Thyroid gland (tissue), 4 donors: ENCODE data around the gene TRIM46. TPM values are rescaled to one million over a fixed set of nuclear protein-coding genes. Genes with fewer than 3 reads are reported as not detected.

Experiments used
- DNase-seq, 2 donors: peaks; one replicate each; pipeline ENCODE4 v3.0.0-alpha.2; 2019
- H3K27ac ChIP-seq, 3 donors: fragments of 200-600 bp; sonication (generic); 1 replicate in 2 of 3; 2 replicates in 1 of 3; pipeline ENCODE4 v1.5.1; 2016 to 2019; ENCODE audit warnings: mild to moderate bottlenecking in 1 of 3, moderate library complexity in 1 of 3
- H3K27me3 ChIP-seq: fragments of 200-600 bp; sonication (generic); one replicate; pipeline ENCODE4 v1.5.1; 2019
- H3K36me3 ChIP-seq, 2 donors: fragments of 200-600 bp; sonication (generic); one replicate each; pipeline ENCODE4 v1.5.1; 2016 to 2019
- H3K4me1 ChIP-seq, 2 donors: fragments of 200-600 bp; sonication (generic); one replicate each; pipeline ENCODE4 v1.5.1; 2017 to 2019
- H3K4me3 ChIP-seq, 3 donors: fragments of 200-600 bp; sonication (generic); replicated peaks in 1 of 3; 1 replicate in 2 of 3; 2 replicates in 1 of 3; pipeline ENCODE4 v1.5.1; 2016; ENCODE audit warnings: mild to moderate bottlenecking in 1 of 3
- H3K9me3 ChIP-seq: fragments of 200-600 bp; sonication (generic); one replicate; pipeline ENCODE4 v1.5.1; 2017
- CTCF ChIP-seq, 6 experiments: fragments of 200-600 bp in 3 of 6; fragments of 450-650 bp in 3 of 6; sonication (generic) in 3 of 6; IDR thresholded peaks; one replicate each; pipeline ENCODE4 v1.5.1; 2016 to 2019; ENCODE audit warnings: antibody characterized with exemption in 6 of 6, mild to moderate bottlenecking in 2 of 6, inconsistent platforms in 1 of 6, moderate library complexity in 1 of 6
- POLR2A ChIP-seq, 2 donors: fragments of 450-650 bp; IDR thresholded peaks; one replicate each; pipeline ENCODE4 v1.6.1; 2017; ENCODE audit warnings: antibody characterized with exemption in 2 of 2, mild to moderate bottlenecking in 2 of 2, moderate library complexity in 1 of 2
- WGBS, 2 donors: methylation state at CpG; one replicate each; pipeline ENCODE4 v1.1.5; 2017; 5-methylcytosine and 5-hydroxymethylcytosine counted together
- intact Hi-C: fragments of 100-400 bp; cut with DNase I; formaldehyde crosslinking; loops from one replicate; pipeline ENCODE4 v1.15.1; 2023
- total RNA-seq, 4 donors: library from RNA; depleted of rRNA; stranded (reverse); fragments of >200 nt; gene quantifications; one replicate each; pipeline ENCODE4 v1.2.3, GENCODE V29; 2016

The TRIM46 gene
- total RNA-seq, 4 donors from 2014 or later, result 0.45 TPM; not detected in 3

GRCh38 chr1:155170806-155171205, 2.8 kb upstream of the TRIM46 start:
- Histone ChIP-seq H3K4me3 (no peak overlapping the region), H3K4me1 (peaks cover 12 to 30% of the 10 kb centered on the region in 2 donors), H3K27me3 (peaks cover 7% of the 10 kb centered on the region), H3K36me3 (peaks cover 8 to 10% of the 10 kb centered on the region in 2 donors), H3K9me3 (no peaks in the 10 kb centered on the region), H3K27ac (no peak overlapping the region)
- DNase-seq, result no peak
- WGBS, 2 donors, result 92 to 99% methylated on average over 7 of the region's 7 CpGs
- no peak for TF ChIP-seq POLR2A (IDR thresholded peaks at IDR 0.05)
- TF ChIP-seq CTCF (IDR thresholded peaks at IDR 0.05), result no peak
- intact Hi-C loops, result no loop called here

- no peak for DNase-seq
- intact Hi-C loops, result no loop called here
- Histone ChIP-seq H3K27me3 (peaks cover 7% of the 10 kb centered on the region), H3K36me3 (peaks cover 8 to 10% of the 10 kb centered on the region in 2 donors), H3K27ac (peak overlapping the region; percentile 45 to 87 (median 83)), H3K4me3 (peak overlapping the region; percentile 56 to 77 (median 59)), H3K4me1 (peaks cover 12 to 29% of the 10 kb centered on the region in 2 donors), H3K9me3 (no peaks in the 10 kb centered on the region)
- 48% methylated on average over 8 of the region's 8 CpGs for WGBS, 2 donors
- TF ChIP-seq POLR2A (IDR thresholded peaks at IDR 0.05) (no peak), CTCF (IDR thresholded peaks at IDR 0.05) (no peak)
Observed at GRCh38 chr1:155171836-155172731, 1.6 kb upstream of the TRIM46 start.

GRCh38 chr1:155172732-155173477, 744 bp upstream of the TRIM46 start, which contains the start of gene KRTCAP2:
KRTCAP2 (minus strand) TSS chr1:155173304; CDS start chr1:155173224, 80 bp downstream.
- peak within 1 kb of the TSS; percentile 56 to 77 (median 59) for H3K4me3 ChIP-seq
- peaks cover 8 to 10% of the 10 kb centered on the region in 2 donors for H3K36me3 ChIP-seq
- H3K27ac ChIP-seq, result peak within 1 kb of the TSS; percentile 45 to 87 (median 83)
- H3K4me1 ChIP-seq, result peaks cover 12 to 23% of the 10 kb centered on the region in 2 donors
- DNase-seq, result peak; percentile 94 to 95
- TF ChIP-seq CTCF (IDR thresholded peaks at IDR 0.05) (peak; percentile 91 to 99 (median 94)), POLR2A (IDR thresholded peaks at IDR 0.05) (peak in 1 of 2 donors; percentile 66)
- H3K9me3 ChIP-seq, result no peaks in the 10 kb centered on the region
- intact Hi-C loops, result no loop called here
- 1% methylated on average over 23 to 40 of the region's 57 CpGs for whole genome bisulfite sequencing, 2 donors
- H3K27me3 ChIP-seq, result peaks cover 7% of the 10 kb centered on the region

GRCh38 chr1:155174324-155175280, 953 bp downstream of the TRIM46 start:
- intact Hi-C loops, result no loop called here
- no peak overlapping the region for H3K27ac ChIP-seq
- WGBS, 2 donors, result 5 to 8% methylated on average over 22 to 32 of the region's 35 CpGs
- H3K4me1 ChIP-seq, result peaks cover 12 to 23% of the 10 kb centered on the region in 2 donors
- H3K27me3 ChIP-seq, result peaks cover 7% of the 10 kb centered on the region
- H3K36me3 ChIP-seq, result peaks cover 0 to 3% of the 10 kb centered on the region in 2 donors
- H3K9me3 ChIP-seq, result no peaks in the 10 kb centered on the region
- TF ChIP-seq POLR2A (IDR thresholded peaks at IDR 0.05) (no peak), CTCF (IDR thresholded peaks at IDR 0.05) (no peak)
- no peak for DNase-seq
- peak overlapping the region in 1 of 3 donors; percentile 59 for H3K4me3 ChIP-seq
